ENCODE data around the gene PHYKPL.

- TF ChIP-seq, protein P1, sequence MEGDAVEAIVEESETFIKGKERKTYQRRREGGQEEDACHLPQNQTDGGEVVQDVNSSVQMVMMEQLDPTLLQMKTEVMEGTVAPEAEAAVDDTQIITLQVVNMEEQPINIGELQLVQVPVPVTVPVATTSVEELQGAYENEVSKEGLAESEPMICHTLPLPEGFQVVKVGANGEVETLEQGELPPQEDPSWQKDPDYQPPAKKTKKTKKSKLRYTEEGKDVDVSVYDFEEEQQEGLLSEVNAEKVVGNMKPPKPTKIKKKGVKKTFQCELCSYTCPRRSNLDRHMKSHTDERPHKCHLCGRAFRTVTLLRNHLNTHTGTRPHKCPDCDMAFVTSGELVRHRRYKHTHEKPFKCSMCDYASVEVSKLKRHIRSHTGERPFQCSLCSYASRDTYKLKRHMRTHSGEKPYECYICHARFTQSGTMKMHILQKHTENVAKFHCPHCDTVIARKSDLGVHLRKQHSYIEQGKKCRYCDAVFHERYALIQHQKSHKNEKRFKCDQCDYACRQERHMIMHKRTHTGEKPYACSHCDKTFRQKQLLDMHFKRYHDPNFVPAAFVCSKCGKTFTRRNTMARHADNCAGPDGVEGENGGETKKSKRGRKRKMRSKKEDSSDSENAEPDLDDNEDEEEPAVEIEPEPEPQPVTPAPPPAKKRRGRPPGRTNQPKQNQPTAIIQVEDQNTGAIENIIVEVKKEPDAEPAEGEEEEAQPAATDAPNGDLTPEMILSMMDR (IDR thresholded peaks at IDR 0.05; ENCODE audit: poor library complexity, severe bottlenecking), result no peak
- TF ChIP-seq POLR2AphosphoS5 (IDR thresholded peaks at IDR 0.05) (no peak), EZH2 (IDR thresholded peaks at IDR 0.05; ENCODE audit: borderline replicate concordance, insufficient read depth, low read length, poor library complexity, severe bottlenecking) (no peak), RAD21 (conservative IDR thresholded peaks at IDR 0.05) (no peak), MXI1 (conservative IDR thresholded peaks at IDR 0.05; ENCODE audit: poor library complexity, severe bottlenecking) (no peak), TAF1 (IDR thresholded peaks at IDR 0.05; ENCODE audit: low read depth) (no peak)
- TF ChIP-seq, protein P2, sequence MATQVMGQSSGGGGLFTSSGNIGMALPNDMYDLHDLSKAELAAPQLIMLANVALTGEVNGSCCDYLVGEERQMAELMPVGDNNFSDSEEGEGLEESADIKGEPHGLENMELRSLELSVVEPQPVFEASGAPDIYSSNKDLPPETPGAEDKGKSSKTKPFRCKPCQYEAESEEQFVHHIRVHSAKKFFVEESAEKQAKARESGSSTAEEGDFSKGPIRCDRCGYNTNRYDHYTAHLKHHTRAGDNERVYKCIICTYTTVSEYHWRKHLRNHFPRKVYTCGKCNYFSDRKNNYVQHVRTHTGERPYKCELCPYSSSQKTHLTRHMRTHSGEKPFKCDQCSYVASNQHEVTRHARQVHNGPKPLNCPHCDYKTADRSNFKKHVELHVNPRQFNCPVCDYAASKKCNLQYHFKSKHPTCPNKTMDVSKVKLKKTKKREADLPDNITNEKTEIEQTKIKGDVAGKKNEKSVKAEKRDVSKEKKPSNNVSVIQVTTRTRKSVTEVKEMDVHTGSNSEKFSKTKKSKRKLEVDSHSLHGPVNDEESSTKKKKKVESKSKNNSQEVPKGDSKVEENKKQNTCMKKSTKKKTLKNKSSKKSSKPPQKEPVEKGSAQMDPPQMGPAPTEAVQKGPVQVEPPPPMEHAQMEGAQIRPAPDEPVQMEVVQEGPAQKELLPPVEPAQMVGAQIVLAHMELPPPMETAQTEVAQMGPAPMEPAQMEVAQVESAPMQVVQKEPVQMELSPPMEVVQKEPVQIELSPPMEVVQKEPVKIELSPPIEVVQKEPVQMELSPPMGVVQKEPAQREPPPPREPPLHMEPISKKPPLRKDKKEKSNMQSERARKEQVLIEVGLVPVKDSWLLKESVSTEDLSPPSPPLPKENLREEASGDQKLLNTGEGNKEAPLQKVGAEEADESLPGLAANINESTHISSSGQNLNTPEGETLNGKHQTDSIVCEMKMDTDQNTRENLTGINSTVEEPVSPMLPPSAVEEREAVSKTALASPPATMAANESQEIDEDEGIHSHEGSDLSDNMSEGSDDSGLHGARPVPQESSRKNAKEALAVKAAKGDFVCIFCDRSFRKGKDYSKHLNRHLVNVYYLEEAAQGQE (IDR thresholded peaks at IDR 0.05; ENCODE audit: borderline replicate concordance), result no peak
Measured at GRCh38 chr5:178212241-178213002, 20.2 kb downstream of the PHYKPL start.

Data from neural cell (in vitro differentiated cells).